Aortic smooth muscle cell (primary cell): Measurements from ENCODE around the gene DDX11. TPM values are rescaled to one million over a fixed set of nuclear protein-coding genes. Genes with fewer than 3 reads are reported as not detected.

ENCODE experiments used
- total RNA-seq: library from RNA; depleted of rRNA; stranded (reverse); fragments of >200 nt; gene quantifications from 2 replicates; pipeline ENCODE4 v1.2.3, GENCODE V29; 2014

The DDX11 gene
- 10.8 and 15.1 TPM in 2 replicates for total RNA-seq

DNA sequence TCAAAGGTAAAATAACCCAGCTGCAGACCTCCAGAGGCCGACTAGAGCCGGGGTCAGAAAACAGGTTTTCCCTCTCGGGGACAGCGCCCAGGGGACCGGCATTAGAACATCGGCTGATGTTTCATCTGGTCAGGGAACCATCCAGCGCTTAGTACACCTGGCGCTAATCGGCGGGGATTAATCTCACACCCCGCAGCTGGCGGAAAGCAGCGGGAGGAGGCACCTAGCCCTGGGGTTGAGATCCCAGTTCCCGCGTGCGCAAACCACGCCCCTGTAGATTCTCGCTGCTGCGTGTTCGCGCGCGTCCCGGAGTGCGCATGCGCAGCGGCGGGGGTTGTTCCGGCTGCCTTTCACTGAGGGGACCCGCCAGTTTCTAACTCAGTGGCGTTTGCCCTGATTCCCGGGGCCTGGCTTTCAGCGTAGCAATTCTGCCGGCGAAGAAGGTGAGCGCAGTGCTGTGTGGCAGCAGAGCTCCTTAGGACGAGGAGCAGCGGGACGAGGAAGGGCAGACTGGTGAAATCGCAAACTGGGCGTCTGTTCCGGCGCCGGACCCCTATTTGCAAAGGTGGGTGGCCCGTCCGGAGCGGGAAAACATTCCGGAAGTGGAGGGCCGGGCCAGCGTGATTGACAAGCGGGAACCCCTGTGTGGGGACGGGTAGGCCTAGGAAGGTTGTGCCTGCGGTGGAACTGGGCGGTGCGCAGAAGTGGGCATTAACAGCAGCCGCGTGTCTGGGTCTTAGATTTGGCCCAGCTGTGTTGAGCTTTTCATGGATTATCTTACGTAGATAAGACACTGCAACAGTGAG is at the start of gene DDX11:
Gene DDX11, plus strand, starts transcription at position 334 of the 806 bp plus-strand sequence. CDS start 4,534 bp downstream, outside the sequence.

Other genes starting within 250 kb of the DDX11 start
- gene TSPAN11, start 147.1 kb upstream of the DDX11 start, total RNA-seq = 0.25 and 0.26 TPM in 2 replicates